Measurements from ENCODE around the gene HLCS. TPM values are rescaled to one million over a fixed set of nuclear protein-coding genes. Genes with fewer than 3 reads are reported as not detected.

The HLCS gene
- total RNA-seq, 1 donor = 10.2 TPM

DNA sequence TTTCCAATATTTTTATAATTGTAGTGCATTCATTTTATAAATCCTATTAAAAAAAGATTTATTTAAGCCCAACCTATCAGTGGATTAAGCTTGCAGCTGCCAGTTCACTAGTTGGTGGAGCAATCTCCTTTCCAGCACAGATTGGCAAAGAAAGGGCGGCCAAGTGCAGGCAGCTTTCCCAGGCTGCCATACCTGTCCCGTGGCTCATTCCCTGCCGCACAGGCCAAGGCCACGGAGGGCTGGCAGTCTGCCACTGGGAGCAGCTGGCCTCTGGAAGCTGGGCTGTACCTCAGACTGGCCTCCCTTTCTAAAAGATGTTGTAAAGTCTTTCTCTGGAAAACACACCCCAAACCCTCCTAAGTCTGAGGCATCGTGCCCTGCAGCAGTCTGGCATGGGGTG lies 193.4 kb downstream of the HLCS start:
- Histone ChIP-seq H3K27me3 (ENCODE audit: insufficient read depth, low read length) (no peaks in the 10 kb centered on the region), H3K9me3 (ENCODE audit: low read depth, low read length) (no peaks in the 10 kb centered on the region), H3K4me3 (ENCODE audit: low read length) (no peak overlapping the region), H3K4me1 (ENCODE audit: insufficient read depth, low read length) (no peaks in the 10 kb centered on the region)

- H3K4me1 ChIP-seq (ENCODE audit: insufficient read depth, low read length) = no peaks in the 10 kb centered on the region
- no peak overlapping the region for H3K4me3 ChIP-seq (ENCODE audit: low read length)
- no peaks in the 10 kb centered on the region for H3K9me3 ChIP-seq (ENCODE audit: low read depth, low read length)
- H3K27me3 ChIP-seq (ENCODE audit: insufficient read depth, low read length) = no peaks in the 10 kb centered on the region
Measured at GRCh38 chr21:36769051-36769839, 197.2 kb downstream of the HLCS start.

DNA sequence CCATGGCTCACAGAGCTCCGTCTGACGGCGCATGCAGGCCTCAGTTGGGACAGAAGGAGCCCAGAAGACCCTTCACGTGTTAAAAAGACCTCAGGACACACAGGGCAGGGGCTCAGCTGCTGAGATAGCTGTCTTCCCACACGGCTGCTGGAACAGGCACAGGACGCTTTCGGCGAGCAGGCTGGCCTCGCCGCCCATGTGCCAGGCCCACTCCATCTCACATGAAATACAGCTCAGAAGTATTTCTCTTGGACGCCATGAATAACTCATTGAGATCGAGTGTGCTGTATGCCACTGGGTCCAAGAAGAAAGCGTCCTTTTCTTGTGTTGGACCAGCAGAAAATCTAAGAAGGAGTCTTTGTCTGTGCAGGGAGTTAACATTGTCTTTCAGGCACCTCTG lies 198.0 kb downstream of the HLCS start:
- Histone ChIP-seq H3K4me1 (ENCODE audit: insufficient read depth, low read length) (no peaks in the 10 kb centered on the region), H3K27me3 (ENCODE audit: insufficient read depth, low read length) (no peaks in the 10 kb centered on the region), H3K4me3 (ENCODE audit: low read length) (no peak overlapping the region), H3K9me3 (ENCODE audit: low read depth, low read length) (no peaks in the 10 kb centered on the region)

DNA sequence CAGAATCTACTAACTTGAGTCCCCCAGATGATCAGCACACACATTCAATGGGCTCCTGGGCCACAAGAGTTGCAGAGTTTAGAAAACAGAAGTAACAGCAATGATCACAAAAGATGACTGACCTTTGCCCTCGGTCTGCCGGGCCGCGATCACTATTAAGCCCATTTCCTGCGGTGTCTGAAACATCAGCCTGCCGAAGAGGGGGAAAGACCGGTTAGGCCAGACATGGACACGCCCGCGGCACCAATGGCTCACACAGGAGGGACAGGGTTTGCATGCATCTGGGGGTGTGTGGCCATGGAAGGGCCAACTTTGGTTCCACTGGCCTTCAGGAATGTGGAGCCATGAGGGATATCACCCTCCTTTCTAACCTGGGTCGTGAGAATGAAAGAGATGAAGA lies 199.4 kb downstream of the HLCS start:
- H3K9me3 ChIP-seq (ENCODE audit: low read depth, low read length) = no peaks in the 10 kb centered on the region
- no peaks in the 10 kb centered on the region for H3K4me1 ChIP-seq (ENCODE audit: insufficient read depth, low read length)
- H3K4me3 ChIP-seq (ENCODE audit: low read length) = no peak overlapping the region

DNA sequence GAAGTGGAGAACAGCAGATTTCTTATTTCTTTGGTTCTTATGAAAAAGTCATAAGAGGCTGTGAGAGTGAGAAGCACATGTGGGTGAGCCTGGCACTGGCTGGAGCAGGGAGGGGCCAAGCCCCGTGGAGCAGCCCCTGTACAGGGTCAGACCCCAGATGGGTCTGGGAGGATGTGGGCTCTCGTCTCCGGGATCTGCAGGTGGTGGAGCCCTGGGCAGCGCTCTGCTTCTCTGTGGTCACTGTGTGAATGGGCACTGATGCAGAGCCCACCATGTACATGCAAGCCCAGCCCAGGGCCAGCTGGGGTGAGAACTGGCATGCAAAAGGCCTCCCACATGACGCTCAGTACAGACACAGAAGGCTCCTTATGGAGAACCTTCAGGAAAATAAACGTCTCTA lies 200.0 kb downstream of the HLCS start:
- H3K4me3 ChIP-seq (ENCODE audit: low read length) = no peak overlapping the region
- H3K4me1 ChIP-seq (ENCODE audit: insufficient read depth, low read length) = no peaks in the 10 kb centered on the region

More for the DNA sequence above, 199.4 kb downstream of the HLCS start:
- H3K27me3 ChIP-seq (ENCODE audit: insufficient read depth, low read length) = no peaks in the 10 kb centered on the region

DNA sequence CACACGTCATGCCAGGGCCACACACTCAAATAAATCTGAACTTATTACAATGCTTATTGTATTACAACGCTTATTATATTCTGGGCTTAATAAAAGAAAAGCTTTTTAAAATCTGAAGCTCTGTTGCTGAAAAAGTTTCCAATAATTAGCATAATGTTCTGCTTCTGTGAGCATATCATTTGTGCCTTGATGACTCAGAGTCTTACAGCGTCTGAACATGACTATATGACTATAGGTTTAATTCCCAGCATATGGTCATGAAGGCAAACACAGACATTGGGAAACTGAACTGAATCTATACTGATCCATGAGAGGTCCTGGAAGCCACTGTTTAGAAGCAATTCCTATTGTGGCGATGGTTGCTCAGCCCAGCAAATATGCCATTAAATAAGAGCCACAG lies 201.2 kb downstream of the HLCS start:
- Histone ChIP-seq H3K9me3 (ENCODE audit: low read depth, low read length) (no peaks in the 10 kb centered on the region), H3K4me3 (ENCODE audit: low read length) (no peak overlapping the region), H3K27me3 (ENCODE audit: insufficient read depth, low read length) (no peaks in the 10 kb centered on the region), H3K4me1 (ENCODE audit: insufficient read depth, low read length) (no peaks in the 10 kb centered on the region)

More for the DNA sequence above, 200.0 kb downstream of the HLCS start:
- Histone ChIP-seq H3K27me3 (ENCODE audit: insufficient read depth, low read length) (no peaks in the 10 kb centered on the region), H3K9me3 (ENCODE audit: low read depth, low read length) (no peaks in the 10 kb centered on the region)

DNA sequence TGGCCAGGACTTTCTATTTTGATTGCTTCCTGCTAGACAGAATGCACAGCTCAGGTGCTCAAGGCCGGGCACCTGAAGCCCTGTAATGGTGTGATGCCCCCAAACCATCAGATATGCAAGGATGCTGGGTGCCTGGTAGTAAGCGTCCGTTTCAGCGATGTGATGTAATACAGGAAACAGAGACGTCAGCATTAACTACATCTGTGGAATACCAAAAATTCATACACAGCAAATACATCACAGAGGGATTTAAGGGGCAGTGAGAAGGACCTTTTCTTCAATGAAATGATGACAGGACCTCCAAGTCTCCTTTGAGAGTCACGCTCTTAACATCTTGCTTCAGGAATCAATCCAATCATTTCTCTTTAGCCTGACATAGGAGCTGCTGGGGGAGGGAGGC lies 203.2 kb downstream of the HLCS start:
- H3K27me3 ChIP-seq (ENCODE audit: insufficient read depth, low read length) = no peaks in the 10 kb centered on the region
- H3K9me3 ChIP-seq (ENCODE audit: low read depth, low read length) = no peaks in the 10 kb centered on the region
- no peaks in the 10 kb centered on the region for H3K4me1 ChIP-seq (ENCODE audit: insufficient read depth, low read length)
- H3K4me3 ChIP-seq (ENCODE audit: low read length) = no peak overlapping the region

GRCh38 chr21:36762642-36763041 lies 203.8 kb downstream of the HLCS start:
- Histone ChIP-seq H3K4me3 (ENCODE audit: low read length) (no peak overlapping the region), H3K27me3 (ENCODE audit: insufficient read depth, low read length) (no peaks in the 10 kb centered on the region)

DNA sequence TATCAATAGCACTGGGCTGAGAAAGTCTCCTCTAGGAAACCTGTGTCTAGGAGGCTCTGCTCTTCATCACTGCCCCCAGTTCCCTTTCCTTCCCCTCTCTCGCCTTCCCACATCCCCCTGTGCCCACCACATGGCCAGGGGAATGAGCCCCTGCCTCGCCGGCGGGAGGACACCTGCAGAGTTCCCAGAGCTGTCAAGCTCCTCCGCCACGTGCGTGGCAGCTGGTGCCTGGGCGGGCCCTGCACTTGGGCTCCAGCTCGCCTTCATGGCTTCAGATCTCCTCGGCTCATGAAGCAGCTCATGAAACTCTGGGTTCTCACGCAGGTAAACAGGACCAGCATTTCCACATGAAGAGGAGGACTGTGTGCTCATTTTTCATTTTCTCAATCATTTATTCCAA lies 204.8 kb downstream of the HLCS start:
- Histone ChIP-seq H3K9me3 (ENCODE audit: low read depth, low read length) (no peaks in the 10 kb centered on the region), H3K4me3 (ENCODE audit: low read length) (no peak overlapping the region), H3K4me1 (ENCODE audit: insufficient read depth, low read length) (no peaks in the 10 kb centered on the region), H3K27me3 (ENCODE audit: insufficient read depth, low read length) (no peaks in the 10 kb centered on the region)

More at GRCh38 chr21:36762642-36763041, 203.8 kb downstream of the HLCS start:
- Histone ChIP-seq H3K4me1 (ENCODE audit: insufficient read depth, low read length) (no peaks in the 10 kb centered on the region), H3K9me3 (ENCODE audit: low read depth, low read length) (no peaks in the 10 kb centered on the region)

GRCh38 chr21:36759348-36760083 lies 207.0 kb downstream of the HLCS start:
- Histone ChIP-seq H3K9me3 (ENCODE audit: low read depth, low read length) (no peaks in the 10 kb centered on the region), H3K4me1 (ENCODE audit: insufficient read depth, low read length) (no peaks in the 10 kb centered on the region), H3K4me3 (ENCODE audit: low read length) (no peak overlapping the region), H3K27me3 (ENCODE audit: insufficient read depth, low read length) (no peaks in the 10 kb centered on the region)

- no peaks in the 10 kb centered on the region for H3K27me3 ChIP-seq (ENCODE audit: insufficient read depth, low read length)
- H3K4me3 ChIP-seq (ENCODE audit: low read length) = no peak overlapping the region
- no peaks in the 10 kb centered on the region for H3K4me1 ChIP-seq (ENCODE audit: insufficient read depth, low read length)
- no peaks in the 10 kb centered on the region for H3K9me3 ChIP-seq (ENCODE audit: low read depth, low read length)
Measured at GRCh38 chr21:36757196-36757595, 209.3 kb downstream of the HLCS start.

DNA sequence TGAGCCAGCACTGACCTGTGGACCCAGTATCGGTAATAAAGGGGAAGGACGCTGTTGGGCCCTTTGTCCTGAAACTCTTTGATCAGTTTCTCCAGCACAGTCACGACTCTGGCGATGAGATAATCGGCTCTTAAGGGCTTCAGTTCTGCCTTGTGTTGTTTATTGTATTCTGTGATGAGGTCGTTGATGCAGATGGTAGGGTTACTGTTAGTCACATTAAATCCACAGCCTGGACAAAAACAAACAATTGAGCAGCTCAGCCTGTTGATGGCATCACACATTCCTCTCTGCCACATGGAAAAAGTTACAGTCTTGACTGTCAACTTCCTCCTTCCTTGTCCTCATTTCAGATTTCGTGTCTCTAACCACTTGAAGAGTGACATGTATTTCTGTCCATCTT lies 209.9 kb downstream of the HLCS start:
- Histone ChIP-seq H3K27me3 (ENCODE audit: insufficient read depth, low read length) (no peaks in the 10 kb centered on the region), H3K4me3 (ENCODE audit: low read length) (no peak overlapping the region), H3K4me1 (ENCODE audit: insufficient read depth, low read length) (no peaks in the 10 kb centered on the region), H3K9me3 (ENCODE audit: low read depth, low read length) (no peaks in the 10 kb centered on the region)

DNA sequence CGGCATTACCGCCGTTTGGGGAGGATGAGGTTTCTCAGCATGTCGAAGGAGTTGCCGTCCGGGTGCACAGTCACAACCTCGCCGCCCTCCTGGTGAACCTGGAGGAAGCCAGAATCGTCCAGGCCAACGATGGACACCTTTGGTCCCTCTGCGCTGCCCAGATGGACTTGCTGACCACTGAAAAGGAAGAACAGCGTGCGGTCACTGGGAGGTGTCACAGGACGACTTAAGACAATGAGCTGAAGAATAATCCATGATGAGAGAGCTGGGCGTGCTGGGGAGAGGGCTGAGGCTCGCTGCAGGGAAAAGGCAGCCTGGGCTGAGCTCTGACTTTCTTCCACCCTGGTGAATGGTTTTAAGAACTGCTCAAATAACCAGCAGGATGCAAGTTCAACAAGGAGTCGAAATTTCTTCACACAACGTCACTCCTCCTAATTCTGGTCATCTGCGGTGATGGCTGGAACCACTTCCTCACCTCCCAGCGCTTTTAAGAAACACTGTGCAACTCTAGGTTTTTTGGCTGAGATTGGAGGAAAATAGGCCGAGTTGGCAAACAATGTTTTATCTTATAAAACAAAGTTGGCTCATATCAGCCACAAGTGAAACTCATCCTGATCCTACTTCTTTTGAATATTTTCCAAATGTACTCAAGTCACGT lies 212.1 kb downstream of the HLCS start:
- H3K4me1 ChIP-seq (ENCODE audit: insufficient read depth, low read length) = no peaks in the 10 kb centered on the region
- no peaks in the 10 kb centered on the region for H3K9me3 ChIP-seq (ENCODE audit: low read depth, low read length)
- H3K27me3 ChIP-seq (ENCODE audit: insufficient read depth, low read length) = peaks cover 8% of the 10 kb centered on the region
- H3K4me3 ChIP-seq (ENCODE audit: low read length) = no peak overlapping the region

DNA sequence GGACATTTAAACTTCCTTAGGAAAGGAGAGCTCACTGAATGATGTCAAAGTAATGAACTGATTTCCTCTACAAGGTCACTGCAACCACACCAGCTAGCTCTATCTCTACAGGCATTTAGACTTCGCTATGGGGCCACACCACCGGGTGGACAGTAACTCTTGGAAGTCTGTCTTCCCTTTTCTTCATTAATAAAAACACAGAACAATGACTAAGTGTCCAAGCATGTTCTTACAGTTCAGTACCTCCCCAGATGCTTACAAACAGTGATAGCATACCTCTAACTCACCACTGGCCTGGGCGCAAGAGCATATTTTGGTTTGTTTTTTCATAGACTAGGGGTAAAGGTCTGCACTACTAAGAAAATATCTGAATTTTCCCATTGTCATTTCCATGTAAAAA lies 212.9 kb downstream of the HLCS start:
- no peaks in the 10 kb centered on the region for H3K4me1 ChIP-seq (ENCODE audit: insufficient read depth, low read length)
- no peak overlapping the region for H3K4me3 ChIP-seq (ENCODE audit: low read length)
- H3K27me3 ChIP-seq (ENCODE audit: insufficient read depth, low read length) = peaks cover 17% of the 10 kb centered on the region
- no peaks in the 10 kb centered on the region for H3K9me3 ChIP-seq (ENCODE audit: low read depth, low read length)

DNA sequence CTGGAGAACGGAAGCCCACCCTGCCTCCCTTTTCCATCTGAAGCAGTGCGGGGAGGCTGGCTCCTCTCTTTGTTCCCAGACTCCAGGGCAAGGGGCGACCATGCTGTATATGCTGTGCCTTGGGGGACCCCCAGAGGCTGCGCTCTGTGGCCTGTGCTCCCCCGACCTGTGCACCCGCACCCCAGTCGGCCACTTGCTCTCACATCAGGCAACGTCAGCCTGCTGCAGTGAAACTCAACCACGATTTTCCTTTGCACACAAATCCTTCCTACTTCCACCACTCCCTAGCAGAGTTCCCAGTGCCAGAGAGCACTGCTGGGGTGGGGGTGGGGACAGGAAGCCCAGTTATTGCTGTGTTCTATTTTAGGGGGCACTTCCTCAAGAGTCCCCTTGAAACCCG lies 215.1 kb downstream of the HLCS start:
- Histone ChIP-seq H3K9me3 (ENCODE audit: low read depth, low read length) (no peaks in the 10 kb centered on the region), H3K27me3 (ENCODE audit: insufficient read depth, low read length) (peaks cover 31% of the 10 kb centered on the region)

More for the DNA sequence above, 215.1 kb downstream of the HLCS start:
- H3K4me3 ChIP-seq (ENCODE audit: low read length) = no peak overlapping the region
- no peaks in the 10 kb centered on the region for H3K4me1 ChIP-seq (ENCODE audit: insufficient read depth, low read length)
